GM21528 (cell line): Measurements from ENCODE around the gene C11orf98.
A peak's percentile ranks its signal among the peaks of the same experiment; 100 is the strongest.
"Not testable (repeated sequence)": the region's sequence is repeated elsewhere in the genome, so short reads cannot be mapped to it uniquely, and the experiment has no call there.

ENCODE experiments used
- ATAC-seq: cut with Tn5 transposase; IDR thresholded peaks from one replicate; pipeline ENCODE4 v1.9.1; 2021; ENCODE audit warnings: mild to moderate bottlenecking, moderate library complexity; ENCODE audit not compliant: unreplicated experiment, low FRiP score

C11orf98 gene

GRCh38 chr11:62665075-62665598 lies at the start of gene C11orf98, which contains the start of gene CSKMT:
TSS of gene C11orf98 (minus strand) at chr11:62665210. CDS start at chr11:62665169, 41 bp downstream.
TSS of gene CSKMT (plus strand) at chr11:62665312. CDS start at chr11:62665880, 568 bp downstream.
- peak; percentile 79 for ATAC-seq

GRCh38 chr11:62713343-62713742 lies 48.3 kb upstream of the C11orf98 start:
- ATAC-seq, result no peak

- no peak for ATAC-seq
Observed at GRCh38 chr11:62712861-62713260, 47.9 kb upstream of the C11orf98 start.

- ATAC-seq, result no peak
Observed at GRCh38 chr11:62712276-62712812, 47.3 kb upstream of the C11orf98 start.

GRCh38 chr11:62710001-62710345 lies 45.0 kb upstream of the C11orf98 start:
- ATAC-seq, result peak; percentile 9

GRCh38 chr11:62709247-62710000 lies 44.4 kb upstream of the C11orf98 start:
- peak; percentile 73 for ATAC-seq

- no peak for ATAC-seq
Observed at GRCh38 chr11:62708793-62709192, 43.8 kb upstream of the C11orf98 start.

GRCh38 chr11:62708392-62708791 lies 43.4 kb upstream of the C11orf98 start:
- no peak for ATAC-seq

GRCh38 chr11:62707277-62707861 lies 42.4 kb upstream of the C11orf98 start, which contains the start of the genes BSCL2 and GNG3:
TSS of gene BSCL2 (minus strand) at chr11:62707424. CDS start at chr11:62707195, 229 bp downstream.
TSS of gene GNG3 (plus strand) at chr11:62707676. CDS start at chr11:62708296, 620 bp downstream.
- no peak for ATAC-seq

- ATAC-seq, result no peak
Observed at GRCh38 chr11:62706850-62707247, 41.8 kb upstream of the C11orf98 start.

- peak; percentile 50 for ATAC-seq
Observed at GRCh38 chr11:62705880-62706849, 41.2 kb upstream of the C11orf98 start.

- ATAC-seq, result no peak
Observed at GRCh38 chr11:62705413-62705812, 40.4 kb upstream of the C11orf98 start.

- not testable (repeated sequence) for ATAC-seq
Observed at GRCh38 chr11:62703921-62704320, 38.9 kb upstream of the C11orf98 start.

- ATAC-seq, result no peak
Observed at GRCh38 chr11:62702246-62702645, 37.2 kb upstream of the C11orf98 start.

- ATAC-seq, result no peak
Observed at GRCh38 chr11:62694455-62695167, 29.6 kb upstream of the C11orf98 start.

GRCh38 chr11:62693624-62694023 lies 28.6 kb upstream of the C11orf98 start:
- ATAC-seq, result not testable (repeated sequence)

- no peak for ATAC-seq
Observed at GRCh38 chr11:62689421-62690183, 24.6 kb upstream of the C11orf98 start, which contains the start of gene LRRN4CL. TSS of gene LRRN4CL (minus strand) at chr11:62689530. CDS start at chr11:62688508, 1,022 bp downstream.

GRCh38 chr11:62688491-62688890 lies 23.5 kb upstream of the C11orf98 start:
- ATAC-seq, result no peak
